HG02973 (cell line): ENCODE data around the gene MYOZ3.

Experiments
- ATAC-seq: cut with Tn5 transposase; IDR thresholded peaks from one replicate; pipeline ENCODE4 v1.9.1; 2021; ENCODE audit warnings: moderate library complexity; ENCODE audit not compliant: unreplicated experiment

Gene MYOZ3

GRCh38 chr5:150700246-150700593, 39.2 kb downstream of the MYOZ3 start:
- peak; percentile 11 for ATAC-seq

- ATAC-seq = peak; percentile 95
Measured at GRCh38 chr5:150700594-150701377, 39.7 kb downstream of the MYOZ3 start, which contains the start of gene RBM22. TSS of gene RBM22 (minus strand) at chr5:150701062. CDS start at chr5:150700985, 77 bp downstream.

GRCh38 chr5:150703762-150704161, 42.7 kb downstream of the MYOZ3 start:
- ATAC-seq = no peak

- ATAC-seq = no peak
Measured at GRCh38 chr5:150706776-150707390, 45.8 kb downstream of the MYOZ3 start.

- no peak for ATAC-seq
Measured at GRCh38 chr5:150710165-150710564, 49.1 kb downstream of the MYOZ3 start.

GRCh38 chr5:150723845-150724244, 62.8 kb downstream of the MYOZ3 start:
- ATAC-seq = no peak
